Choroid plexus epithelial cell (primary cell): ENCODE measurements around the gene PFDN1.

Experiments used
- DNase-seq: peaks from one replicate; pipeline ENCODE4 v3.0.0-alpha.2; 2010; ENCODE audit warnings: low read depth
- H3K4me3 ChIP-seq: 2 replicates; pipeline ENCODE4 v1.5.1; 2011; ENCODE audit warnings: low read depth, mild to moderate bottlenecking, control low read depth, low read length, moderate library complexity
- CTCF ChIP-seq: conservative IDR thresholded peaks from 2 replicates; pipeline ENCODE4 v1.5.1; 2011; ENCODE audit warnings: low read depth, mild to moderate bottlenecking, control low read depth, inconsistent platforms, low read length, moderate library complexity

PFDN1 gene

GRCh38 chr5:140197023-140197422 lies 105.9 kb downstream of the PFDN1 start:
- no peak overlapping the region for H3K4me3 ChIP-seq
- no peak for DNase-seq
- TF ChIP-seq CTCF: no peak

GRCh38 chr5:140196115-140196814 lies 106.6 kb downstream of the PFDN1 start:
- no peak overlapping the region for H3K4me3 ChIP-seq
- no peak for DNase-seq
- TF ChIP-seq CTCF: no peak
